ENCODE results near the gene NIPSNAP3A.

DNA sequence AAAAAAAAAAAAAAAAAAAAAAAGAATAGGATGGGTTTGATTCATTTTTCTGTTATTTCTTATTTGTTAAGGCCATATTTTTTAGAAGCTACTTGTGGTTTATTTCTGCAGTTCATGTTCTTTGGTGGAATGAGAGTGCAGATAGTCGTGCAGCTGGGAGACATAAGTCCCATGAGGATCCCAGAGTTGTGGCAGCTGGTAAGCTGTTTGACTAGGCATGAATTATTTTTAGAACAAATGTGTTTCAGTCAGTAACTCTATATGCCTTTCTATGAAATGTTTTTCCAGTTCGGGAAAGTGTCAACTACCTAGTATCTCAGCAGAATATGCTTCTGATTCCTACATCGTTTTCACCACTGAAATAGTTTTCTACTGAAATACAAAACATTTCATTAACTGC, 11.5 kb downstream of the NIPSNAP3A start:
- TF ChIP-seq, protein P1, sequence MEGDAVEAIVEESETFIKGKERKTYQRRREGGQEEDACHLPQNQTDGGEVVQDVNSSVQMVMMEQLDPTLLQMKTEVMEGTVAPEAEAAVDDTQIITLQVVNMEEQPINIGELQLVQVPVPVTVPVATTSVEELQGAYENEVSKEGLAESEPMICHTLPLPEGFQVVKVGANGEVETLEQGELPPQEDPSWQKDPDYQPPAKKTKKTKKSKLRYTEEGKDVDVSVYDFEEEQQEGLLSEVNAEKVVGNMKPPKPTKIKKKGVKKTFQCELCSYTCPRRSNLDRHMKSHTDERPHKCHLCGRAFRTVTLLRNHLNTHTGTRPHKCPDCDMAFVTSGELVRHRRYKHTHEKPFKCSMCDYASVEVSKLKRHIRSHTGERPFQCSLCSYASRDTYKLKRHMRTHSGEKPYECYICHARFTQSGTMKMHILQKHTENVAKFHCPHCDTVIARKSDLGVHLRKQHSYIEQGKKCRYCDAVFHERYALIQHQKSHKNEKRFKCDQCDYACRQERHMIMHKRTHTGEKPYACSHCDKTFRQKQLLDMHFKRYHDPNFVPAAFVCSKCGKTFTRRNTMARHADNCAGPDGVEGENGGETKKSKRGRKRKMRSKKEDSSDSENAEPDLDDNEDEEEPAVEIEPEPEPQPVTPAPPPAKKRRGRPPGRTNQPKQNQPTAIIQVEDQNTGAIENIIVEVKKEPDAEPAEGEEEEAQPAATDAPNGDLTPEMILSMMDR (conservative IDR thresholded peaks at IDR 0.05 in 1 of 2, IDR thresholded peaks at IDR 0.05 in 1 of 2; ENCODE audit: low read depth in 1 of 2, low read length in 2 of 2): no peak
- no peak for TF ChIP-seq EZH2 (IDR thresholded peaks at IDR 0.05; ENCODE audit: low read length, missing control alignments)
